ENCODE results near the gene AHI1. TPM values are rescaled to one million over a fixed set of nuclear protein-coding genes. Genes with fewer than 3 reads are reported as not detected.

Gene AHI1
- total RNA-seq, 5 donors from 2014 or later (not counting 1 experiment from before 2014, with no cell fraction given): 9.6 to 27.6 (median 15.8) TPM

GRCh38 chr6:135535989-135536414 lies 38.5 kb upstream of the AHI1 start:
- peak; percentile 62 to 69 (median 64) for ATAC-seq (replicated peaks in 1 of 4)
- DNase-seq: peak in 6 of 35 experiments; percentile 2 to 61 (median 8)
- Mint-ChIP-seq H3K36me3 (no peaks in the 10 kb centered on the region), H3K27ac (peak overlapping the region in 1 of 2 donors; percentile 36), H3K27me3 (peaks cover 0 to 3% of the 10 kb centered on the region in 2 donors), H3K4me1 (peaks cover 0 to 18% (median 13%) of the 10 kb centered on the region in 3 donors), H3K9me3 (no peaks in the 10 kb centered on the region), H3K4me3 (peak overlapping the region in 2 of 3 donors; percentile 46 to 50)
- CTCF ChIA-PET: interaction anchor here (0.5 to 3.3 kb wide), 20 partner anchors 9 to 786 kb away, joined by 3 to 36 read pairs (median 4); partner anchors contain the start of gene AHI1 (in 1 of the 2)
- Histone ChIP-seq H3K9me3 (no peaks in the 10 kb centered on the region), H3K4me3 (ENCODE audit: control insufficient read depth in 1 of 2, extremely low read depth in 1 of 2, low read length in 1 of 2) (no peak overlapping the region), H3K4me1 (ENCODE audit: control insufficient read depth in 1 of 2, extremely low read depth in 1 of 2, insufficient read depth in 2 of 2, low read length in 2 of 2) (peaks cover 4 to 8% of the 10 kb centered on the region in 2 experiments), H3K27ac (ENCODE audit: low read length) (no peak overlapping the region), H3K36me3 (ENCODE audit: control insufficient read depth in 2 of 2, extremely low read depth in 1 of 2, insufficient read depth in 1 of 2, low read length in 1 of 2) (no peaks in the 10 kb centered on the region), H3K27me3 (replicated peaks in 1 of 2; ENCODE audit: control insufficient read depth in 2 of 2, extremely low read depth in 1 of 2, insufficient read depth in 2 of 2, low read length in 1 of 2) (no peaks in the 10 kb centered on the region)
- POLR2A ChIA-PET: no interaction called here
- WGBS (ENCODE audit: insufficient coverage): 14% methylated on average over 1 of the region's 4 CpGs

- ChIA-PET POLR2A (no interaction called here), CTCF (interaction anchor here (1.1 to 3.3 kb wide), 7 partner anchors 21 to 692 kb away, joined by 7 to 36 read pairs (median 9); no protein-coding TSS in a partner anchor)
- Histone ChIP-seq H3K4me3 (ENCODE audit: control insufficient read depth in 1 of 2, extremely low read depth in 1 of 2, low read length in 1 of 2) (no peak overlapping the region), H3K36me3 (ENCODE audit: control insufficient read depth in 2 of 2, extremely low read depth in 1 of 2, insufficient read depth in 1 of 2, low read length in 1 of 2) (no peaks in the 10 kb centered on the region), H3K4me1 (ENCODE audit: control insufficient read depth in 1 of 2, extremely low read depth in 1 of 2, insufficient read depth in 2 of 2, low read length in 2 of 2) (peaks cover 4 to 8% of the 10 kb centered on the region in 2 experiments), H3K27ac (ENCODE audit: low read length) (no peak overlapping the region), H3K27me3 (replicated peaks in 1 of 2; ENCODE audit: control insufficient read depth in 2 of 2, extremely low read depth in 1 of 2, insufficient read depth in 2 of 2, low read length in 1 of 2) (no peaks in the 10 kb centered on the region), H3K9me3 (no peaks in the 10 kb centered on the region)
- Mint-ChIP-seq H3K36me3 (no peaks in the 10 kb centered on the region), H3K4me3 (no peak overlapping the region), H3K4me1 (peaks cover 0 to 18% (median 13%) of the 10 kb centered on the region in 3 donors), H3K9me3 (no peaks in the 10 kb centered on the region), H3K27ac (no peak overlapping the region), H3K27me3 (peaks cover 0 to 3% of the 10 kb centered on the region in 2 donors)
- DNase-seq (no peak), ATAC-seq (replicated peaks in 1 of 4) (no peak)
- WGBS (ENCODE audit: insufficient coverage): no CpG with 5 or more reads among the region's 3 CpGs
Observed at GRCh38 chr6:135534773-135535380, 37.3 kb upstream of the AHI1 start.

GRCh38 chr6:135532559-135532958 lies 35.0 kb upstream of the AHI1 start:
- ATAC-seq (replicated peaks in 1 of 4): no peak
- no peaks in the 10 kb centered on the region for H3K36me3 Mint-ChIP-seq
- no peaks in the 10 kb centered on the region for H3K36me3 ChIP-seq (ENCODE audit: control insufficient read depth in 2 of 2, extremely low read depth in 1 of 2, insufficient read depth in 1 of 2, low read length in 1 of 2)
- H3K4me1 ChIP-seq (ENCODE audit: control insufficient read depth in 1 of 2, extremely low read depth in 1 of 2, insufficient read depth in 2 of 2, low read length in 2 of 2): peaks cover 2 to 4% of the 10 kb centered on the region in 2 experiments
- H3K9me3 ChIP-seq: no peaks in the 10 kb centered on the region
- H3K4me3 Mint-ChIP-seq: no peak overlapping the region
- peaks cover 0 to 3% of the 10 kb centered on the region in 2 donors for H3K27me3 Mint-ChIP-seq
- DNase-seq: no peak
- no peaks in the 10 kb centered on the region for H3K27me3 ChIP-seq (replicated peaks in 1 of 2; ENCODE audit: control insufficient read depth in 2 of 2, extremely low read depth in 1 of 2, insufficient read depth in 2 of 2, low read length in 1 of 2)
- H3K9me3 Mint-ChIP-seq: no peaks in the 10 kb centered on the region
- ChIA-PET POLR2A (no interaction called here), CTCF (no interaction called here)
- no peak overlapping the region for H3K27ac Mint-ChIP-seq
- no peak overlapping the region for H3K4me3 ChIP-seq (ENCODE audit: control insufficient read depth in 1 of 2, extremely low read depth in 1 of 2, low read length in 1 of 2)
- WGBS (ENCODE audit: insufficient coverage): no CpG with 5 or more reads among the region's 1 CpG
- peaks cover 0 to 11% (median 10%) of the 10 kb centered on the region in 3 donors for H3K4me1 Mint-ChIP-seq
- H3K27ac ChIP-seq (ENCODE audit: low read length): no peak overlapping the region

GRCh38 chr6:135531954-135532490 lies 34.5 kb upstream of the AHI1 start:
- H3K27me3 Mint-ChIP-seq: peaks cover 0 to 3% of the 10 kb centered on the region in 2 donors
- 100% methylated on average over 1 of the region's 2 CpGs for WGBS (ENCODE audit: insufficient coverage)
- peaks cover 0 to 8% (median 7%) of the 10 kb centered on the region in 3 donors for H3K4me1 Mint-ChIP-seq
- H3K9me3 Mint-ChIP-seq: no peaks in the 10 kb centered on the region
- no peak overlapping the region for H3K4me3 Mint-ChIP-seq
- DNase-seq: peak in 1 of 35 experiments; percentile 9
- no peak overlapping the region for H3K4me3 ChIP-seq (ENCODE audit: control insufficient read depth in 1 of 2, extremely low read depth in 1 of 2, low read length in 1 of 2)
- POLR2A ChIA-PET: no interaction called here
- no peaks in the 10 kb centered on the region for H3K9me3 ChIP-seq
- CTCF ChIA-PET: interaction anchor here (0.5 to 1.0 kb wide), 2 partner anchors 374 to 694 kb away, joined by 4 to 5 read pairs; no protein-coding TSS in a partner anchor
- ATAC-seq (replicated peaks in 1 of 4): peak in 1 of 4 experiments; percentile 28
- no peak overlapping the region for H3K27ac Mint-ChIP-seq
- peaks cover 2 to 4% of the 10 kb centered on the region in 2 experiments for H3K4me1 ChIP-seq (ENCODE audit: control insufficient read depth in 1 of 2, extremely low read depth in 1 of 2, insufficient read depth in 2 of 2, low read length in 2 of 2)
- H3K36me3 ChIP-seq (ENCODE audit: control insufficient read depth in 2 of 2, extremely low read depth in 1 of 2, insufficient read depth in 1 of 2, low read length in 1 of 2): no peaks in the 10 kb centered on the region
- no peaks in the 10 kb centered on the region for H3K27me3 ChIP-seq (replicated peaks in 1 of 2; ENCODE audit: control insufficient read depth in 2 of 2, extremely low read depth in 1 of 2, insufficient read depth in 2 of 2, low read length in 1 of 2)
- no peaks in the 10 kb centered on the region for H3K36me3 Mint-ChIP-seq
- H3K27ac ChIP-seq (ENCODE audit: low read length): no peak overlapping the region

GRCh38 chr6:135530113-135530512 lies 32.6 kb upstream of the AHI1 start:
- ChIA-PET CTCF (no interaction called here), POLR2A (interaction anchor here in 1 of 2 donors (0.5 kb wide), 1 partner anchor 1823 kb away, joined by 4 read pairs; no protein-coding TSS in a partner anchor)
- no peak overlapping the region for H3K4me3 Mint-ChIP-seq
- ATAC-seq (replicated peaks in 1 of 4) (no peak), DNase-seq (no peak)
- H3K4me1 Mint-ChIP-seq: no peaks in the 10 kb centered on the region
- no peaks in the 10 kb centered on the region for H3K9me3 Mint-ChIP-seq
- Histone ChIP-seq H3K4me1 (ENCODE audit: control insufficient read depth in 1 of 2, extremely low read depth in 1 of 2, insufficient read depth in 2 of 2, low read length in 2 of 2) (no peaks in the 10 kb centered on the region), H3K27ac (ENCODE audit: low read length) (no peak overlapping the region), H3K36me3 (ENCODE audit: control insufficient read depth in 2 of 2, extremely low read depth in 1 of 2, insufficient read depth in 1 of 2, low read length in 1 of 2) (no peaks in the 10 kb centered on the region), H3K9me3 (no peaks in the 10 kb centered on the region), H3K4me3 (ENCODE audit: control insufficient read depth in 1 of 2, extremely low read depth in 1 of 2, low read length in 1 of 2) (no peak overlapping the region), H3K27me3 (replicated peaks in 1 of 2; ENCODE audit: control insufficient read depth in 2 of 2, extremely low read depth in 1 of 2, insufficient read depth in 2 of 2, low read length in 1 of 2) (no peaks in the 10 kb centered on the region)
- no peaks in the 10 kb centered on the region for H3K36me3 Mint-ChIP-seq
- peaks cover 0 to 3% of the 10 kb centered on the region in 2 donors for H3K27me3 Mint-ChIP-seq
- WGBS (ENCODE audit: insufficient coverage): no CpG with 5 or more reads among the region's 1 CpG
- H3K27ac Mint-ChIP-seq: no peak overlapping the region

GRCh38 chr6:135527960-135528249 lies 30.4 kb upstream of the AHI1 start:
- Histone ChIP-seq H3K27ac (ENCODE audit: low read length) (no peak overlapping the region), H3K36me3 (ENCODE audit: control insufficient read depth in 2 of 2, extremely low read depth in 1 of 2, insufficient read depth in 1 of 2, low read length in 1 of 2) (no peaks in the 10 kb centered on the region), H3K27me3 (replicated peaks in 1 of 2; ENCODE audit: control insufficient read depth in 2 of 2, extremely low read depth in 1 of 2, insufficient read depth in 2 of 2, low read length in 1 of 2) (no peaks in the 10 kb centered on the region), H3K4me3 (ENCODE audit: control insufficient read depth in 1 of 2, extremely low read depth in 1 of 2, low read length in 1 of 2) (no peak overlapping the region), H3K9me3 (no peaks in the 10 kb centered on the region), H3K4me1 (ENCODE audit: control insufficient read depth in 1 of 2, extremely low read depth in 1 of 2, insufficient read depth in 2 of 2, low read length in 2 of 2) (no peaks in the 10 kb centered on the region)
- H3K27me3 Mint-ChIP-seq: peaks cover 0 to 2% of the 10 kb centered on the region in 2 donors
- H3K9me3 Mint-ChIP-seq: no peaks in the 10 kb centered on the region
- H3K4me3 Mint-ChIP-seq: no peak overlapping the region
- no peaks in the 10 kb centered on the region for H3K36me3 Mint-ChIP-seq
- no peak overlapping the region for H3K27ac Mint-ChIP-seq
- CTCF ChIA-PET: no interaction called here
- H3K4me1 Mint-ChIP-seq: no peaks in the 10 kb centered on the region
- no peak for ATAC-seq (replicated peaks in 1 of 4)
- no peak for DNase-seq
- POLR2A ChIA-PET: no interaction called here
